Glutamatergic neuron (in vitro differentiated cells): ENCODE data around the gene HK1. TPM values are rescaled to one million over a fixed set of nuclear protein-coding genes. Genes with fewer than 3 reads are reported as not detected.

Source experiments
- DNase-seq: peaks from one replicate; pipeline ENCODE4 v3.0.0; 2022
- H3K27ac Mint-ChIP-seq: one replicate; pipeline ENCODE4 v1.8.0; 2020; ENCODE audit warnings: mild to moderate bottlenecking, mixed read lengths, inconsistent platforms; ENCODE audit not compliant: unreplicated experiment
- H3K27me3 Mint-ChIP-seq: one replicate; pipeline ENCODE4 v1.8.0; 2020; ENCODE audit warnings: mild to moderate bottlenecking, moderate library complexity, mixed read lengths, inconsistent platforms; ENCODE audit not compliant: unreplicated experiment
- H3K36me3 Mint-ChIP-seq: one replicate; pipeline ENCODE4 v1.8.0; 2020; ENCODE audit warnings: mild to moderate bottlenecking, mixed read lengths, inconsistent platforms; ENCODE audit not compliant: unreplicated experiment
- H3K4me1 Mint-ChIP-seq: one replicate; pipeline ENCODE4 v1.8.0; 2020; ENCODE audit warnings: mild to moderate bottlenecking, low read depth, mixed read lengths, inconsistent platforms; ENCODE audit not compliant: unreplicated experiment
- H3K4me3 Mint-ChIP-seq: one replicate; pipeline ENCODE4 v1.8.0; 2020; ENCODE audit warnings: mild to moderate bottlenecking, mixed read lengths, inconsistent platforms; ENCODE audit not compliant: unreplicated experiment
- H3K9me3 Mint-ChIP-seq: one replicate; pipeline ENCODE4 v1.8.0; 2020; ENCODE audit warnings: mild to moderate bottlenecking, moderate library complexity, mixed read lengths, inconsistent platforms; ENCODE audit not compliant: unreplicated experiment
- total RNA-seq: library from RNA; stranded (reverse); fragmentation: NEBNext Ultra II Directional; extraction: Animal tissue kit (Norgen Biotek cat#: 25700); gene quantifications from one replicate; pipeline ENCODE4 v1.2.1, GENCODE V29; 2021; ENCODE audit not compliant: unreplicated experiment
- TF ChIP-seq, protein P1 (sequence below): fragments of 200-600 bp; sonication (generic); IDR thresholded peaks from one replicate; pipeline ENCODE4 v1.5.0; 2021; ENCODE audit not compliant: partially characterized antibody, unreplicated experiment

The HK1 gene
- total RNA-seq, 1 donor from 2014 or later: 240 TPM

DNA sequence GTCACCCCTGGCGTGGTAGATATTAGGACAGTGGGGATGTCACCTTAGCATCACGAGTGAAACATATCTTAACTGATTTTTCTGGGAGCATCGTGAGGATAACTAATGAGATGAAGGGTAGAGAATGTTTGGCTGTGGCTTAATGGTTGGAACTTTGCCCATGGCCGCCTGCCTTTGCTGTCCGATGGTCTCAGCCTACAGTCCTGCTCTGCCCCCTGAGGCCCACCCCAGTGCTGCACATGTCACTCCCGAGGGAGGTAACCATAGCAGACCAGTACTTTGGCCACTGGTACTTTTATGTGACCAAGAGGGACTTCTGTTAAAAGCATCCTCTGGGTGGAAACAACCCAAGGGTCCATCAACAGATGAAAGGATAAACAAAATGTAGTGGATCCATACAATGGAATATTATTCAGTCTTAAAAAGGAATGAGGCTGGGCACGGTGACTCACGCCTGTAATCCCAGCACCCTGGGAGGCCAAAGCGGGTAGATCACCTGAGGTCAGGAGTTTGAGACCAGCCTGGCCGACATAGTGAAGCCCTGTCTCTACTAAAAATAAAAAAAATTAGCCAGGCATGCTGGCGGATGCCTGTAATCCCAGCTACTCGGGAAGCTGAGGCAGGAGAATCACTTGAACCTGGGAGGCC lies 80.0 kb downstream of the HK1 start:
- no peak overlapping the region for H3K27ac Mint-ChIP-seq

DNA sequence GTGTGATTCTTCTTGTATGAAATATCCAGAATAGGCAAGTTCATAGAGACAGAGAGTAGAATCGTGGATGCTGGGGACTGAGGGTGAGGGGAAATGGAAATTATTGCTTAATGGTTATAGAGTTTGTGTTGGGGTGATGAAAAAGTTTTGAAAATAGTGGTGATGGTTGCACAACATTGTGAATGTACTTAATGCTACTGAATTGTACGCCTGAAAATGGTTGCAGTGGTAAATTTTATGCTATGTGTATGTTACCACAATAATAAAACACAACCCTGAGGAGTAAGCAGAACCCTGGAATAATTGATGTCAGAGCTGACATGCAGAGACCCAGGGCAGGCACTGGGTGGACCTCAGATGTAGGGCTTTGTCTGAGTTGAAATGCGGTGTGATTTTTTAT lies 80.9 kb downstream of the HK1 start:
- Mint-ChIP-seq H3K27ac (peak overlapping the region; percentile 19), H3K36me3 (peaks cover 8% of the 10 kb centered on the region), H3K4me3 (no peak overlapping the region), H3K9me3 (peaks cover 11% of the 10 kb centered on the region), H3K4me1 (peaks cover 42% of the 10 kb centered on the region), H3K27me3 (peaks cover 12% of the 10 kb centered on the region)
- DNase-seq: no peak
- TF ChIP-seq, protein P1, sequence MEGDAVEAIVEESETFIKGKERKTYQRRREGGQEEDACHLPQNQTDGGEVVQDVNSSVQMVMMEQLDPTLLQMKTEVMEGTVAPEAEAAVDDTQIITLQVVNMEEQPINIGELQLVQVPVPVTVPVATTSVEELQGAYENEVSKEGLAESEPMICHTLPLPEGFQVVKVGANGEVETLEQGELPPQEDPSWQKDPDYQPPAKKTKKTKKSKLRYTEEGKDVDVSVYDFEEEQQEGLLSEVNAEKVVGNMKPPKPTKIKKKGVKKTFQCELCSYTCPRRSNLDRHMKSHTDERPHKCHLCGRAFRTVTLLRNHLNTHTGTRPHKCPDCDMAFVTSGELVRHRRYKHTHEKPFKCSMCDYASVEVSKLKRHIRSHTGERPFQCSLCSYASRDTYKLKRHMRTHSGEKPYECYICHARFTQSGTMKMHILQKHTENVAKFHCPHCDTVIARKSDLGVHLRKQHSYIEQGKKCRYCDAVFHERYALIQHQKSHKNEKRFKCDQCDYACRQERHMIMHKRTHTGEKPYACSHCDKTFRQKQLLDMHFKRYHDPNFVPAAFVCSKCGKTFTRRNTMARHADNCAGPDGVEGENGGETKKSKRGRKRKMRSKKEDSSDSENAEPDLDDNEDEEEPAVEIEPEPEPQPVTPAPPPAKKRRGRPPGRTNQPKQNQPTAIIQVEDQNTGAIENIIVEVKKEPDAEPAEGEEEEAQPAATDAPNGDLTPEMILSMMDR: no peak

More for the DNA sequence above, 80.0 kb downstream of the HK1 start:
- Mint-ChIP-seq H3K36me3 (peaks cover 8% of the 10 kb centered on the region), H3K4me1 (peaks cover 34% of the 10 kb centered on the region), H3K27me3 (peaks cover 12% of the 10 kb centered on the region), H3K9me3 (peaks cover 9% of the 10 kb centered on the region), H3K4me3 (no peak overlapping the region)
- no peak for DNase-seq
- TF ChIP-seq, protein P1: no peak

DNA sequence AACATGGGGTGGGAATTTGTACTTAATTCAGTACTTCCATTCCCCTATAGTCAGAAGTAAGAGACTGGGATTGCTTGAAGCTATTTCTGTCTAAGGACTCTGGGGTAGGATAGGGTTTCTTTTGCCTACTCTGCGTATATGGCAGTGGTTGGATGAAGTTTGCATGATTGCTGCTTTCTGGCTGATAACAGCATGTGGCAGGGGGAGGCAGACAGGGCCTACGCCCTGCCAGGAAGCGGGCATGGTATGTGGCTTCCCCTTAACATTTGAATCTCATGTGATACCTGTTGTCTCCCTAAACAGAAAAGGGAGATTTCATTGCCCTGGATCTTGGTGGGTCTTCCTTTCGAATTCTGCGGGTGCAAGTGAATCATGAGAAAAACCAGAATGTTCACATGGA lies 81.3 kb downstream of the HK1 start:
- Mint-ChIP-seq H3K9me3 (peaks cover 13% of the 10 kb centered on the region), H3K27ac (peak overlapping the region; percentile 43), H3K36me3 (peaks cover 8% of the 10 kb centered on the region), H3K27me3 (peaks cover 12% of the 10 kb centered on the region), H3K4me3 (no peak overlapping the region), H3K4me1 (peaks cover 45% of the 10 kb centered on the region)
- TF ChIP-seq, protein P1: no peak
- no peak for DNase-seq

DNA sequence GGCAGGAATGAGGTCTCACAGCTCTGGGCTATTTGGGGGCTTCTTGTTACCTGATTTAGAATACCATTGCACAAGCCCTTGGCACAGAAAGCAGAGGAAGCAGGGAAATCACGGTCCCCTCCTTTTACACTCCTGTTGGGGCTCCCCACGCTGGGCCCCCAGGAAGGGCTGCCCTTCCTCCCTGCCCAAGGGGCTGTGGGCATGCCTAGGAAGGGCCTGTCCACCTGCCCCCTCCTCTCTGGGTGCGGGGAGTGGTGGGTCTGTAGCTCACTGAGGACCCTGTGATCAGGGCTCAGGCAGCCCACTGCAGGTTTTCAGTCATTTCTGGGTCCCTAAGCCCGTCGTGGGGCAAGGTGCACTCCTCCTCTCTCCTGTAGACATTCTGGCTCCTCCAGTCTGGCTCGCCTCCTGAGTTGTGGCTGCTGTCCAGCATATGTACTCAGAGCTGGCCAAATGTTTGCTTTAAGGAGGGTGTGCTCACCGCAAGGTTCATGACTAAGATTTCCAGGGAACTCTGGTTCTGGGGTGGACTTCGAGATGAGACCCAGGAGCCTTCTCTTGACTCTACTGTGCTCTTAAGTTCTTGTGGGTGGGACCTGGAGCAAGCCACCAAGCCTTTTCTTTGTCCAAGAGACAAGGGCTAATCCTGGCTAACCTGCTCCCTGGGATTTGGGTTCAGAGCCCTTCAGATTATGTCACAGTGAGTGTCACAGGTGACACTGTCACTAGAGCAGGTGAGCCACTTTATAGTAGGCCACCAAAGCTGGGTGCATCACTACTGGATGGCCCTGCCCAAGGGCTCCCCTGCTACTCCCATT lies 82.4 kb downstream of the HK1 start:
- Mint-ChIP-seq H3K9me3 (peaks cover 17% of the 10 kb centered on the region), H3K4me3 (peak overlapping the region; percentile 54), H3K36me3 (peaks cover 8% of the 10 kb centered on the region), H3K27ac (peak overlapping the region; percentile 65), H3K4me1 (peaks cover 45% of the 10 kb centered on the region), H3K27me3 (peaks cover 14% of the 10 kb centered on the region)
- TF ChIP-seq, protein P1: no peak
- no peak for DNase-seq

DNA sequence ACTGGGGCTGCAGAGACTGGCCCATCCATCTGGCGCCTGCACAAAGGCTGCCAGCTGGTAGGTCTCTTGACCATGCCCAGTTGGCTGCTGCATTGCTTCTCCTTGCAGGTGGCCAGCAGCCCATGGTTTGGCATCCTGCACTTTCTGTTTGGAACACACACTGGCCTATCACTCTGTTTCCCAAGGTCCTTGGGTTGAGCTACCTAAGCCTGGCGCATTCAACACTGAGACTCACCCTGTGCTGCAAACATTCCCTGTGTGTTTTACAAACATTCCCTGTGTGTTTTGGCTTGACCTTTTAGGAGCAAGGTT lies 83.0 kb downstream of the HK1 start:
- peak overlapping the region; percentile 63 for H3K27ac Mint-ChIP-seq
- peak overlapping the region; percentile 11 for H3K4me3 Mint-ChIP-seq

More for the DNA sequence above, 83.0 kb downstream of the HK1 start:
- peaks cover 8% of the 10 kb centered on the region for H3K36me3 Mint-ChIP-seq
- peaks cover 17% of the 10 kb centered on the region for H3K9me3 Mint-ChIP-seq
- DNase-seq: no peak
- TF ChIP-seq, protein P1: no peak
- H3K4me1 Mint-ChIP-seq: peaks cover 48% of the 10 kb centered on the region
- H3K27me3 Mint-ChIP-seq: peaks cover 14% of the 10 kb centered on the region
